CD14-positive monocyte (primary cell): Measurements from ENCODE around the gene MAPK1. TPM values are rescaled to one million over a fixed set of nuclear protein-coding genes. Genes with fewer than 3 reads are reported as not detected.

Source experiments
- DNase-seq, 3 donors: peaks; one replicate each; pipeline ENCODE4 v3.0.0-alpha.2; 2011 to 2022
- H2AFZ ChIP-seq: 2 replicates; pipeline ENCODE4 v1.6.0; 2012; ENCODE audit warnings: mild to moderate bottlenecking, low read depth, low read length, inconsistent platforms; ENCODE audit not compliant: insufficient read depth, poor library complexity, severe bottlenecking
- H3K27ac ChIP-seq, 2 donors: 1 replicate in 1 of 2; 2 replicates in 1 of 2; pipeline ENCODE4 v1.5.1; 2012 to 2013; ENCODE audit warnings: low read length in 2 of 2, control low read depth in 1 of 2, inconsistent platforms in 1 of 2, low read depth in 1 of 2, mild to moderate bottlenecking in 1 of 2
- H3K27me3 ChIP-seq, 2 donors: one replicate each; pipeline versions ENCODE4 v1.6.0 to v1.6.1; 2011 to 2013; ENCODE audit warnings: low read length in 2 of 2; ENCODE audit not compliant: control insufficient read depth in 2 of 2, insufficient read depth in 2 of 2
- H3K36me3 ChIP-seq, 2 donors: replicated peaks in 1 of 2; 1 replicate in 1 of 2; 2 replicates in 1 of 2; pipeline versions ENCODE4 v1.5.1 to v1.6.1; 2012 to 2013; ENCODE audit warnings: low read length in 2 of 2, control low read depth in 1 of 2, inconsistent platforms in 1 of 2, mild to moderate bottlenecking in 1 of 2; ENCODE audit not compliant: insufficient read depth in 2 of 2, control insufficient read depth in 1 of 2
- H3K4me1 ChIP-seq, 2 donors: 1 replicate in 1 of 2; 2 replicates in 1 of 2; pipeline versions ENCODE4 v1.5.1 to v1.6.1; 2012 to 2013; ENCODE audit warnings: low read length in 2 of 2, control low read depth in 1 of 2, inconsistent platforms in 1 of 2, mild to moderate bottlenecking in 1 of 2, moderate library complexity in 1 of 2; ENCODE audit not compliant: insufficient read depth in 2 of 2, control insufficient read depth in 1 of 2
- H3K4me2 ChIP-seq: replicated peaks from 2 replicates; pipeline ENCODE3; 2012; ENCODE audit warnings: low read length, moderate library complexity, mild to moderate bottlenecking; ENCODE audit not compliant: poor library complexity, severe bottlenecking; ENCODE audit errors: extremely low read depth
- H3K4me3 ChIP-seq, 3 experiments: fragments of 200-600 bp in 1 of 3; sonication (generic) in 1 of 3; replicated peaks in 1 of 3; 1 replicate in 2 of 3; 2 replicates in 1 of 3; pipeline ENCODE4 v1.5.1; 2011 to 2013; ENCODE audit warnings: low read length in 3 of 3, mild to moderate bottlenecking in 3 of 3, control low read depth in 2 of 3, low read depth in 2 of 3, inconsistent platforms in 1 of 3, moderate library complexity in 1 of 3
- H3K79me2 ChIP-seq: 2 replicates; pipeline ENCODE4 v1.6.0; 2012; ENCODE audit warnings: mild to moderate bottlenecking, control low read depth, inconsistent platforms, low read length, moderate library complexity; ENCODE audit not compliant: insufficient read depth
- H3K9ac ChIP-seq: 2 replicates; pipeline ENCODE4 v1.6.0; 2017; ENCODE audit warnings: low read length, mild to moderate bottlenecking; ENCODE audit not compliant: insufficient read depth, poor library complexity, severe bottlenecking
- H3K9me3 ChIP-seq, 2 donors: replicated peaks in 1 of 2; 1 replicate in 1 of 2; 2 replicates in 1 of 2; pipeline versions ENCODE4 v1.5.1 to v1.6.1; 2012 to 2013; ENCODE audit warnings: low read length in 2 of 2, control low read depth in 1 of 2; ENCODE audit not compliant: control insufficient read depth in 1 of 2, insufficient read depth in 1 of 2
- H4K20me1 ChIP-seq: 2 replicates; pipeline ENCODE4 v1.6.0; 2012; ENCODE audit warnings: mild to moderate bottlenecking, low read length, control low read depth, moderate library complexity; ENCODE audit not compliant: insufficient read depth
- H3K27ac Mint-ChIP-seq, 7 donors: one replicate each; pipeline ENCODE4 v1.8.0; 2020; ENCODE audit warnings: mild to moderate bottlenecking in 7 of 7, mixed read lengths in 7 of 7, moderate library complexity in 6 of 7, inconsistent platforms in 2 of 7
- H3K27me3 Mint-ChIP-seq, 3 donors: one replicate each; pipeline ENCODE4 v1.8.0; 2021 to 2022; ENCODE audit warnings: low read depth in 3 of 3, mild to moderate bottlenecking in 3 of 3, mixed read lengths in 3 of 3, moderate library complexity in 3 of 3, inconsistent platforms in 1 of 3
- H3K36me3 Mint-ChIP-seq, 2 donors: one replicate each; pipeline ENCODE4 v1.8.0; 2020; ENCODE audit warnings: mixed read lengths in 2 of 2, inconsistent platforms in 1 of 2, mild to moderate bottlenecking in 1 of 2
- H3K4me1 Mint-ChIP-seq: one replicate; pipeline ENCODE4 v1.8.0; 2020; ENCODE audit warnings: mild to moderate bottlenecking, mixed read lengths
- H3K4me3 Mint-ChIP-seq, 2 donors: one replicate each; pipeline ENCODE4 v1.8.0; 2020; ENCODE audit warnings: mild to moderate bottlenecking in 2 of 2, mixed read lengths in 2 of 2, moderate library complexity in 1 of 2
- H3K9me3 Mint-ChIP-seq, 7 donors: one replicate each; pipeline ENCODE4 v1.8.0; 2020 to 2022; ENCODE audit warnings: mixed read lengths in 7 of 7, mild to moderate bottlenecking in 6 of 7, moderate library complexity in 6 of 7, inconsistent platforms in 2 of 7
- WGBS: methylation state at CpG from one replicate; pipeline ENCODE4 v1.1.5; 2013; ENCODE audit warnings: missing lambda C conversion rate; ENCODE audit not compliant: insufficient coverage; 5-methylcytosine and 5-hydroxymethylcytosine counted together
- intact Hi-C, 2 donors: fragments of 100-400 bp; cut with micrococcal nuclease; formaldehyde crosslinking; loops; one replicate each; pipeline versions ENCODE4 v1.15.0 to v1.15.1; 2023
- polyA plus RNA-seq, 3 donors: library from polyadenylated mRNA; depleted of rRNA in 1 of 3; unstranded in 2 of 3; stranded (reverse) in 1 of 3; fragments of 300-500 nt in 2 of 3; fragments of >200 nt in 1 of 3; fragmentation: Illumina TruSeq in 2 of 3; gene quantifications; 1 replicate in 2 of 3; 2 replicates in 1 of 3; pipeline ENCODE4 v1.2.3, GENCODE V29; 2012 to 2021
- TF ChIP-seq, protein P1 (sequence below): fragments of 200-600 bp; IDR thresholded peaks from one replicate; pipeline ENCODE4 v1.8.0; 2022; ENCODE audit warnings: antibody characterized with exemption, mild to moderate bottlenecking

Gene MAPK1
- polyA plus RNA-seq, 3 donors = 47.0 to 148 (median 118) TPM

- H3K4me3 Mint-ChIP-seq = no peak overlapping the region
- no peaks in the 10 kb centered on the region for H3K9me3 ChIP-seq
- no peak overlapping the region for H3K4me3 ChIP-seq
- no peak overlapping the region for H3K27ac ChIP-seq
- no peak for DNase-seq
- 100% methylated on average over 1 of the region's 2 CpGs for WGBS
- no peak overlapping the region for H3K27ac Mint-ChIP-seq
- H3K4me1 ChIP-seq = no peaks in the 10 kb centered on the region
- no peak overlapping the region for H3K9ac ChIP-seq
- H3K27me3 Mint-ChIP-seq = peaks cover 0 to 2% (median 1%) of the 10 kb centered on the region in 3 donors
- no peaks in the 10 kb centered on the region for H3K27me3 ChIP-seq
- H3K36me3 ChIP-seq = peaks cover 86 to 97% of the 10 kb centered on the region in 2 donors
- no peaks in the 10 kb centered on the region for H3K9me3 Mint-ChIP-seq
- no peak overlapping the region for H3K4me2 ChIP-seq
- no peak overlapping the region for H2AFZ ChIP-seq
- H3K79me2 ChIP-seq = no peaks in the 10 kb centered on the region
- H4K20me1 ChIP-seq = peaks cover 65% of the 10 kb centered on the region
- intact Hi-C loops = no loop called here
- TF ChIP-seq, protein P1, sequence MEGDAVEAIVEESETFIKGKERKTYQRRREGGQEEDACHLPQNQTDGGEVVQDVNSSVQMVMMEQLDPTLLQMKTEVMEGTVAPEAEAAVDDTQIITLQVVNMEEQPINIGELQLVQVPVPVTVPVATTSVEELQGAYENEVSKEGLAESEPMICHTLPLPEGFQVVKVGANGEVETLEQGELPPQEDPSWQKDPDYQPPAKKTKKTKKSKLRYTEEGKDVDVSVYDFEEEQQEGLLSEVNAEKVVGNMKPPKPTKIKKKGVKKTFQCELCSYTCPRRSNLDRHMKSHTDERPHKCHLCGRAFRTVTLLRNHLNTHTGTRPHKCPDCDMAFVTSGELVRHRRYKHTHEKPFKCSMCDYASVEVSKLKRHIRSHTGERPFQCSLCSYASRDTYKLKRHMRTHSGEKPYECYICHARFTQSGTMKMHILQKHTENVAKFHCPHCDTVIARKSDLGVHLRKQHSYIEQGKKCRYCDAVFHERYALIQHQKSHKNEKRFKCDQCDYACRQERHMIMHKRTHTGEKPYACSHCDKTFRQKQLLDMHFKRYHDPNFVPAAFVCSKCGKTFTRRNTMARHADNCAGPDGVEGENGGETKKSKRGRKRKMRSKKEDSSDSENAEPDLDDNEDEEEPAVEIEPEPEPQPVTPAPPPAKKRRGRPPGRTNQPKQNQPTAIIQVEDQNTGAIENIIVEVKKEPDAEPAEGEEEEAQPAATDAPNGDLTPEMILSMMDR = no peak
- H3K4me1 Mint-ChIP-seq = peaks cover under 1% of the 10 kb centered on the region
- peaks cover 79 to 83% of the 10 kb centered on the region in 2 donors for H3K36me3 Mint-ChIP-seq
These were observed 106.4 kb downstream of the MAPK1 start for GRCh38 chr22:21761086-21761485.

GRCh38 chr22:21760640-21761039 lies 106.8 kb downstream of the MAPK1 start:
- Mint-ChIP-seq H3K4me1 (peaks cover 3% of the 10 kb centered on the region), H3K27me3 (peaks cover 0 to 2% (median 1%) of the 10 kb centered on the region in 3 donors), H3K36me3 (peaks cover 74 to 83% of the 10 kb centered on the region in 2 donors), H3K4me3 (no peak overlapping the region), H3K9me3 (no peaks in the 10 kb centered on the region), H3K27ac (no peak overlapping the region)
- no peaks in the 10 kb centered on the region for H3K79me2 ChIP-seq
- H3K36me3 ChIP-seq = peaks cover 83 to 93% of the 10 kb centered on the region in 2 donors
- no peak overlapping the region for H3K4me3 ChIP-seq
- DNase-seq = no peak
- no peak overlapping the region for H3K27ac ChIP-seq
- H4K20me1 ChIP-seq = peaks cover 61% of the 10 kb centered on the region
- H3K4me1 ChIP-seq = no peaks in the 10 kb centered on the region
- H3K27me3 ChIP-seq = no peaks in the 10 kb centered on the region
- no peak overlapping the region for H3K9ac ChIP-seq
- H2AFZ ChIP-seq = no peak overlapping the region
- H3K4me2 ChIP-seq = no peak overlapping the region
- intact Hi-C loops = no loop called here
- WGBS = 100% methylated on average over 1 of the region's 2 CpGs
- no peaks in the 10 kb centered on the region for H3K9me3 ChIP-seq
- TF ChIP-seq, protein P1 = no peak
